Uterus (tissue), 4 donors: ENCODE data around the gene GALNT18. TPM values are rescaled to one million over a fixed set of nuclear protein-coding genes. Genes with fewer than 3 reads are reported as not detected.

ENCODE experiments used
- DNase-seq, 2 donors: peaks; one replicate each; pipeline ENCODE4 v3.0.0-alpha.2; 2019 to 2020
- H3K27ac ChIP-seq, 2 donors: fragments of 200-600 bp; sonication (generic); 1 replicate in 1 of 2; 2 replicates in 1 of 2; pipeline ENCODE4 v1.5.1; 2016 to 2018
- H3K27me3 ChIP-seq, 2 donors: fragments of 200-600 bp; sonication (generic); one replicate each; pipeline ENCODE4 v1.5.1; 2018 to 2019; ENCODE audit warnings: control low read depth in 1 of 2
- H3K36me3 ChIP-seq, 2 donors: fragments of 200-600 bp; sonication (generic); one replicate each; pipeline ENCODE4 v1.5.1; 2019; ENCODE audit warnings: control low read depth in 1 of 2
- H3K4me1 ChIP-seq, 2 donors: fragments of 200-600 bp; sonication (generic); one replicate each; pipeline ENCODE4 v1.5.1; 2018 to 2019; ENCODE audit warnings: control low read depth in 1 of 2
- H3K4me3 ChIP-seq, 2 donors: fragments of 200-600 bp; sonication (generic); 1 replicate in 1 of 2; 2 replicates in 1 of 2; pipeline ENCODE4 v1.5.1; 2018 to 2019; ENCODE audit warnings: mild to moderate bottlenecking in 1 of 2
- H3K9me3 ChIP-seq, 2 donors: fragments of 200-600 bp; sonication (generic); one replicate each; pipeline ENCODE4 v1.5.1; 2019; ENCODE audit warnings: control low read depth in 1 of 2
- POLR2A ChIP-seq, 2 donors: fragments of 450-650 bp; IDR thresholded peaks; one replicate each; pipeline ENCODE4 v1.6.1; 2016; ENCODE audit warnings: antibody characterized with exemption in 2 of 2, mild to moderate bottlenecking in 1 of 2, moderate library complexity in 1 of 2
- intact Hi-C: fragments of 100-400 bp; cut with DNase I; formaldehyde crosslinking; loops from one replicate; pipeline ENCODE4 v1.15.1; 2023; ENCODE audit warnings: low total_unique reads
- total RNA-seq, 4 donors: library from RNA; depleted of rRNA in 3 of 4; stranded (reverse); fragments of >200 nt in 3 of 4; gene quantifications; one replicate each; pipeline versions ENCODE4 v1.1.0 to v1.2.4, GENCODE V29; 2014 to 2023
- TF ChIP-seq, protein P1 (sequence below), 4 experiments: fragments of 200-600 bp in 2 of 4; fragments of 450-650 bp in 2 of 4; sonication (generic) in 2 of 4; IDR thresholded peaks; one replicate each; pipeline ENCODE4 v1.5.1; 2016 to 2019; ENCODE audit warnings: antibody characterized with exemption in 4 of 4, mild to moderate bottlenecking in 2 of 4, moderate library complexity in 1 of 4
- donor health status: DM: yes; HTN: yes; CAD: no.

GALNT18 gene
- total RNA-seq, 4 donors from 2014 or later, result 21.4 to 35.1 (median 27.3) TPM

DNA sequence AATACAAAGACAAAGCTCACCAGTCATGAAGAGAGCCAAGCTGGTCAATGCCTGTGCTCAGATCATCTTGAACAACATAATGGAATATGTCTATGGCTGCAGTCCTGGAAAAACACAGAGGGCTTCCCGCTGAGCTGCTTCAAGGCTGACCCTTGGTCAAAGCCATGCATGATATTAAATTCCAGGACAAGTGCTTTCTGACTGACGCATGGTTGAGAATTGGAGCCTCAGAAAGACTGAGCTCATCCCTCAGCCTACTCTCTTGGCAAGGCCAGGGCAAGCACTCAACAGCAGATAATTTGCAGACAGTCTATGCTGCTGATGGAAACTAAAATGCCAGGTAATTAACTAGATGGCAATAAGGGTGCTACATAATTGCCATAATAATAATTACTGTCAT lies 89.2 kb downstream of the GALNT18 start:
- no peaks in the 10 kb centered on the region for H3K4me1 ChIP-seq
- H3K27me3 ChIP-seq, result no peaks in the 10 kb centered on the region
- H3K4me3 ChIP-seq, result no peak overlapping the region
- DNase-seq, result no peak
- intact Hi-C loops, result no loop called here
- no peaks in the 10 kb centered on the region for H3K9me3 ChIP-seq
- no peaks in the 10 kb centered on the region for H3K36me3 ChIP-seq
- TF ChIP-seq POLR2A (IDR thresholded peaks at IDR 0.05), result no peak
- TF ChIP-seq, protein P1, sequence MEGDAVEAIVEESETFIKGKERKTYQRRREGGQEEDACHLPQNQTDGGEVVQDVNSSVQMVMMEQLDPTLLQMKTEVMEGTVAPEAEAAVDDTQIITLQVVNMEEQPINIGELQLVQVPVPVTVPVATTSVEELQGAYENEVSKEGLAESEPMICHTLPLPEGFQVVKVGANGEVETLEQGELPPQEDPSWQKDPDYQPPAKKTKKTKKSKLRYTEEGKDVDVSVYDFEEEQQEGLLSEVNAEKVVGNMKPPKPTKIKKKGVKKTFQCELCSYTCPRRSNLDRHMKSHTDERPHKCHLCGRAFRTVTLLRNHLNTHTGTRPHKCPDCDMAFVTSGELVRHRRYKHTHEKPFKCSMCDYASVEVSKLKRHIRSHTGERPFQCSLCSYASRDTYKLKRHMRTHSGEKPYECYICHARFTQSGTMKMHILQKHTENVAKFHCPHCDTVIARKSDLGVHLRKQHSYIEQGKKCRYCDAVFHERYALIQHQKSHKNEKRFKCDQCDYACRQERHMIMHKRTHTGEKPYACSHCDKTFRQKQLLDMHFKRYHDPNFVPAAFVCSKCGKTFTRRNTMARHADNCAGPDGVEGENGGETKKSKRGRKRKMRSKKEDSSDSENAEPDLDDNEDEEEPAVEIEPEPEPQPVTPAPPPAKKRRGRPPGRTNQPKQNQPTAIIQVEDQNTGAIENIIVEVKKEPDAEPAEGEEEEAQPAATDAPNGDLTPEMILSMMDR (IDR thresholded peaks at IDR 0.05), result no peak
- no peak overlapping the region for H3K27ac ChIP-seq

DNA sequence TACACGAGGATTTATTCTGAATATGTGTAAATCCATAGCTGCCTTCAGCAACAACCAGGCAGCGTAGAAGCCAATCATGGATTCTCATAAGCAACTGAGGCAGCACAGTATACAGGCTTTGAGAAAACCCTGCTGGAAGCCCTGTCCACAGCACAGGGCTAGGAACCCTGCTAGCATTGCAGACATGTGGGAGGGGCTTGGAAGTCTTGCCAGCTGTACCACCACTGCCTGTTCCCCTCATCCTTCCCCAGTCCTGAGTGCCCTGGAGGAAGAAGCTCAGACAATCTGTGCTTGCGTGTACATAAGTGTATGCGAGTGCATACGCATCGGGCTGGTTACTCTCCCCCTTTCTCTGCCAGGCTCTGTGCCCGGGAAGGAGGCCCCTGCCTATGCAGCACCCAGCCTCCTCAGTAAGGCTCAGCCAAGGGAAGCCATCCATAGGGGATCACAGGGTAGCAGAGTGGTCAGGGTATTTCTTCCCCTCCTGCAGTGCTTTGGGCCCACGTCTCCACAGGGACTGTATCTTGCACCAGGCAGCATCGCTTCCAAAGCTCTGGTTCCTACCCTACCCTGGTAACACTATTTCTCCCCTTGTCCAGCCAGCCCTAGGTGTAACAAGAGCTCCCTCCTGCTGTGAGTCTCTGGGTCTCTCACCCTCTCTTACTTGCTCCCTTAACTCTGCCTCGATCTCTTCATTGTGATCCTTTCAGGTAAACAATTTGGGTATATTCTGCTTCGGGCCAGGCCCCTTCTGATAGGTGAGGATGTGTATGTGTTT lies 90.5 kb downstream of the GALNT18 start:
- intact Hi-C loops, result no loop called here
- no peak overlapping the region for H3K4me3 ChIP-seq
- H3K27me3 ChIP-seq, result no peaks in the 10 kb centered on the region
- no peaks in the 10 kb centered on the region for H3K9me3 ChIP-seq
- DNase-seq, result no peak
- H3K4me1 ChIP-seq, result no peaks in the 10 kb centered on the region
- H3K36me3 ChIP-seq, result no peaks in the 10 kb centered on the region
- TF ChIP-seq, protein P1 (IDR thresholded peaks at IDR 0.05), result no peak
- TF ChIP-seq POLR2A (IDR thresholded peaks at IDR 0.05), result no peak
- no peak overlapping the region for H3K27ac ChIP-seq

DNA sequence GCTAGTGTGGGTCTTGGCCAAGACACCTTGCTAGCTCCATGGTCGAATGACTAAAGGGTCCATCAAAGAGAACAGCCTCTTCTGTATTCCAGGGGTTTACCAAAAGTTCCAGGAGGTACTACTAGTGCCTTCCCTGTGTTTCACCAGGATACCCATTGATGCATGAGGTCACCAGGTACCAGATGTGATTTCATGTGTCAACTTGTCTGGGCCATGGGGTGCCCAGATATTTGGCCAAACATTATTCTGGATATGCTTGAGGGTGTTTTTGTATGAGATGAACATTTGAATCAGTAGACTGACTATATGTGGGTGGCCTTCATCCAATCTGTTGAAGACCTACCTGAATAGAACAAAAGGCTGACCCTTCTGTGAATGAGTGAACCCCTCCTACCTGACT lies 92.8 kb downstream of the GALNT18 start:
- H3K27ac ChIP-seq, result no peak overlapping the region
- TF ChIP-seq, protein P1 (IDR thresholded peaks at IDR 0.05), result no peak
- TF ChIP-seq POLR2A (IDR thresholded peaks at IDR 0.05), result no peak
- intact Hi-C loops, result no loop called here
- H3K9me3 ChIP-seq, result no peaks in the 10 kb centered on the region
- H3K36me3 ChIP-seq, result no peaks in the 10 kb centered on the region
- no peak for DNase-seq
- no peaks in the 10 kb centered on the region for H3K27me3 ChIP-seq
- no peaks in the 10 kb centered on the region for H3K4me1 ChIP-seq
- no peak overlapping the region for H3K4me3 ChIP-seq

DNA sequence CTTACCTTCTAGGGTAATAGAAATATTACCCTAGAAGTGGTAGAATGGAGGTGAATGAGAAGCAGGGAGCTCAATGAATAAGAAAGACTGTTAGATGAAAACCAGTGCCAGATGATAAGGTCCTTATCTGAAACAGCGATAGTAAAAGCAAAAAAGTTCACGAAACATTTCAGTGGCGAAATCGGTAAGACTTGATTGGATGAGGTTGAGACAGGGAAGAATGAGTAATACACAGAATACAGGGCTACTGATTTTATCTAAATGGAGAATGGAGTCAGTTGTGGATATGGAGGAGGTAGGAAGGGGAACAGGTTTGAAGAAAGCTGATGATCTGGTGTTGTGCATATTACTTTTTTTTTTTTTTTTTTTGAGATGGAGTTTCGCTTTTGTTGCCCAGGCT lies 96.5 kb downstream of the GALNT18 start:
- intact Hi-C loops, result no loop called here
- no peaks in the 10 kb centered on the region for H3K36me3 ChIP-seq
- no peak overlapping the region for H3K27ac ChIP-seq

DNA sequence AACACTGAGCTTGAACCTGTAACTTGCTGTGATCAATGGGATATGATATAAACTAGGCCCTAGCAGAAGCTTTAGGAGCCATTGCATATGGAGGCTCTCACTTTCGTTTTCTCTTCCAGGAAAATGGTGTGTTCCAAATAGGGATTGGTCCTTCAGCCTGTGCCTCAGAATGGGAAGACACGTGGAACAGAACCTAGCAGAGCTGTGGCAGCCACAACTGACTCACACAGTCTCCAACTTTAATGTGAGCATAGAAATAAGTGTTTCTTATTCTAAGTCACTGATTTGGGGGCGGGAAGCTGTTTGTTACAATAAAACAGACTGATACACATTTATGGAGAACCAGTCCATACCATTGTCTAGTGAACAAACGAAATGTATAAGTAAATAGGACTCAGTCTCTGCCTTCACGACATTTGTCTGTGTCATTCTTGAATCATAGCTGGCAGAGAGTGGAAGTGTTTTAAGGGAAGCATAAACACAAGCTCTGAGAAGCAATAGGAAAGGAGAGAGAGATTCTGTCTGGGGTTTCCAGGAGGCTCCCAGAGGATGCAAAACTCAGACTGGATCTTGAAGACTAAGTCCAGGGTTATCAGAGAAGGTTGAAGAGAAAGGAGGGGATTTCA lies 97.3 kb downstream of the GALNT18 start:
- Histone ChIP-seq H3K27me3 (no peaks in the 10 kb centered on the region), H3K4me1 (no peaks in the 10 kb centered on the region), H3K27ac (no peak overlapping the region), H3K36me3 (no peaks in the 10 kb centered on the region), H3K4me3 (no peak overlapping the region), H3K9me3 (no peaks in the 10 kb centered on the region)
- intact Hi-C loops, result no loop called here
- DNase-seq, result no peak
- TF ChIP-seq POLR2A (IDR thresholded peaks at IDR 0.05), result no peak
- TF ChIP-seq, protein P1 (IDR thresholded peaks at IDR 0.05), result no peak

More for the DNA sequence above, 96.5 kb downstream of the GALNT18 start:
- TF ChIP-seq POLR2A (IDR thresholded peaks at IDR 0.05), result no peak
- TF ChIP-seq, protein P1 (IDR thresholded peaks at IDR 0.05), result no peak
- H3K27me3 ChIP-seq, result no peaks in the 10 kb centered on the region
- DNase-seq, result no peak
- H3K9me3 ChIP-seq, result no peaks in the 10 kb centered on the region
- H3K4me3 ChIP-seq, result no peak overlapping the region
- no peaks in the 10 kb centered on the region for H3K4me1 ChIP-seq
